T-helper 1 cell treated with Interleukin-12 subunit alpha and Interleukin-12 subunit beta and Interleukin-4 antibody, amounts not matched to agents 30 μg/mL and 1 μg/mL, for 36 hours (primary cell): Measurements from ENCODE around the gene DNAAF3.
"Not testable (repeated sequence)": the region's sequence is repeated elsewhere in the genome, so short reads cannot be mapped to it uniquely, and the experiment has no call there.

Experiments
- H3K27ac Mint-ChIP-seq: one replicate; pipeline ENCODE4 v1.8.0; 2021; ENCODE audit warnings: mild to moderate bottlenecking, mixed read lengths
- H3K27me3 Mint-ChIP-seq: one replicate; pipeline ENCODE4 v1.8.0; 2021; ENCODE audit warnings: low read depth, mixed read lengths
- H3K36me3 Mint-ChIP-seq: one replicate; pipeline ENCODE4 v1.8.0; 2021; ENCODE audit warnings: low read depth, mixed read lengths
- H3K4me1 Mint-ChIP-seq: one replicate; pipeline ENCODE4 v1.8.0; 2021; ENCODE audit warnings: low read depth, mixed read lengths
- H3K4me3 Mint-ChIP-seq: one replicate; pipeline ENCODE4 v1.8.0; 2021; ENCODE audit warnings: mild to moderate bottlenecking, moderate library complexity, mixed read lengths
- H3K9me3 Mint-ChIP-seq: one replicate; pipeline ENCODE4 v1.8.0; 2021; ENCODE audit warnings: mixed read lengths

Gene DNAAF3

GRCh38 chr19:55188625-55189024, 22.2 kb upstream of the DNAAF3 start:
- H3K27ac Mint-ChIP-seq = peak overlapping the region; percentile 64
- no peaks in the 10 kb centered on the region for H3K36me3 Mint-ChIP-seq
- peaks cover 12% of the 10 kb centered on the region for H3K27me3 Mint-ChIP-seq
- no peaks in the 10 kb centered on the region for H3K9me3 Mint-ChIP-seq
- peak overlapping the region; percentile 26 for H3K4me3 Mint-ChIP-seq
- H3K4me1 Mint-ChIP-seq = peaks cover 14% of the 10 kb centered on the region

DNA sequence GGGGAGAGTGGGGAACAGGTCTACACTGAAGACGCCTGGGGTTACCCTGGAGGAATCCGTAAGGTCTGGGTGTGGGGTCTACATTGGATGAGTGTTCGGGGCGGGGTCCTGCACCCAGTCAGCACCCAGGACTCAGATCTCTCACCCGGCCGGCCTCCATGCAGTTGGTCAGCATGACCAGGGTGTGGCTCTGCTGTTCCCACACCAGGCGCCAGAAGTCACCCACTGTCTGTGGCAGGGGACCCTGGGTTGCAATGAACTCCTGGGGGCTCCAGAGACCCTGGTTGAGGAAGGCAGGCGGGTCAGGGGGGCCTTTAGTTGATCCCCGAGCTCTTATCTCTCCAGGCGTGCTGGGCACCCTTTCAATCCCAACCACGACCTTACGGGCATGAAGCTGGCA, 19.7 kb upstream of the DNAAF3 start:
- Mint-ChIP-seq H3K4me3 (no peak overlapping the region), H3K4me1 (peaks cover 14% of the 10 kb centered on the region), H3K36me3 (no peaks in the 10 kb centered on the region), H3K27me3 (peaks cover 25% of the 10 kb centered on the region), H3K27ac (no peak overlapping the region), H3K9me3 (no peaks in the 10 kb centered on the region)

- Mint-ChIP-seq H3K4me3 (no peak overlapping the region), H3K4me1 (peaks cover 16% of the 10 kb centered on the region), H3K27me3 (peaks cover 56% of the 10 kb centered on the region), H3K27ac (no peak overlapping the region), H3K36me3 (no peaks in the 10 kb centered on the region), H3K9me3 (no peaks in the 10 kb centered on the region)
Measured at GRCh38 chr19:55181740-55182139, 15.3 kb upstream of the DNAAF3 start.

GRCh38 chr19:55179606-55180484, 13.4 kb upstream of the DNAAF3 start, which contains the start of gene SYT5:
Gene SYT5, minus strand, starts transcription at chr19:55180289. Its CDS starts 1,248 bp downstream, at chr19:55179041.
- H3K27me3 Mint-ChIP-seq = peaks cover 57% of the 10 kb centered on the region
- peak within 1 kb of the TSS; percentile 66 for H3K4me3 Mint-ChIP-seq
- peak within 1 kb of the TSS; percentile 49 for H3K27ac Mint-ChIP-seq

DNA sequence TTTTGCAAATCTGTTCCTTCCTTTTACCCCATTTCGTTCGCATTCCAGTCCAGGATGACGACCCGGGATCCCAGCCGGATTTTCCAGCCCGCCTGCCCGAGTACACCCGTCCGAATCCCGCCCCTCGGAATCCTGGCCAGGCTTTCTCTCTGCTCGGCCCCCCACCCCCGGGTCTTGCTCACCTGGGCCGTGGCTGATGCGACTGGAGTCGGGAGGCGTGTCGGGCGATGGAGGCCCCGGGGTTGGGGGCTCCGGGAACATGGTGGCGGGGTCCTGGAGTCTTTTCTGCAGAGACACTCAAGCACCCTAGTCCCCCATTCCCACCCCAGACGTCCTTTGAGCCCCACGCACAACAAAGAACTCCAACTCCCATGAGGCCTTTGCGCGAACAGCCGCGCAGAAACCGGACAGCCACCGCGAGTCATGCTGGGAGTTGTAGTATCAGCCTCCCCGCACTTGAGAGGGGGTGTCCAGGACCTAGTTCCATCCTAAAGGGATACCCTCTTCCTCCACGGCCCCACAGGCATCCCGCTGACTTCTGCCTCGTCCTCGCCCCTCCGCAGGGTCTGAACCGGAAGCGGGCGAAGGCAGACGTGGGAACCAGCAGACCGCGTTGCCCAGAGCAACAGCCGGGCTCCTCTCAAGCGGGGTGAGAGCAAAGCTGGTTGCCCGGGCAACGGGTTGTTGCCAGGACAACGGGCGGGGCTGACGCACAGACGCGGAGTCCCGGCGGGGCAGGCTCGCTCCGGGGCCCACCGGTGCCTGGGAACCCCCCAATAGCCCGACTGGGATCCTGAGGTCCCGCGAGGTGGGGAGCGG, 12.6 kb upstream of the DNAAF3 start:
- no peaks in the 10 kb centered on the region for H3K9me3 Mint-ChIP-seq
- H3K27me3 Mint-ChIP-seq = peaks cover 63% of the 10 kb centered on the region
- H3K27ac Mint-ChIP-seq = peak overlapping the region; percentile 49

More at GRCh38 chr19:55179606-55180484, 13.4 kb upstream of the DNAAF3 start, which contains the start of gene SYT5:
- no peaks in the 10 kb centered on the region for H3K9me3 Mint-ChIP-seq
- peaks cover 16% of the 10 kb centered on the region for H3K4me1 Mint-ChIP-seq
- H3K36me3 Mint-ChIP-seq = no peaks in the 10 kb centered on the region

DNA sequence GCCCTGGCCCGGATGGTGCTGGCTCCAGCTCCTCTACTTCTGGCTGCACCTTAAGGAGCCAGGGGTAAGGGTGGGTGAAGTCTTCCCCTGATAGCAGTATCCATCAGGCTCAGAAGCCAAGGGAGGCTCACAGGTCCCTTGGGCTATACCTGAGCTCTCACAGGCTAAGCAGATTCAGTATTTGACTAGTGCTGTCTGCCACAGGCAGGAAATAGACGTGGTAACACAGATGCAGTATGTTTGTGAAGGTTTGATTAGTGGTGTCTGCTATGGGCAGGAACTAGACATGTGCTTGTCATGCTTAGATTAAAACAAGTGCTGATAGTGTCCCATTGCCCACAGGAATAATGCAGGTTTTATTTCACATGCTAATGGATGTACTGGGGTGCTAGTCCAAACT, 9.7 kb upstream of the DNAAF3 start:
- H3K9me3 Mint-ChIP-seq = no peaks in the 10 kb centered on the region
- no peaks in the 10 kb centered on the region for H3K36me3 Mint-ChIP-seq
- H3K4me1 Mint-ChIP-seq = peaks cover 25% of the 10 kb centered on the region
- H3K27me3 Mint-ChIP-seq = peaks cover 76% of the 10 kb centered on the region
- H3K4me3 Mint-ChIP-seq = no peak overlapping the region
- H3K27ac Mint-ChIP-seq = no peak overlapping the region

More for the DNA sequence above, 12.6 kb upstream of the DNAAF3 start:
- H3K4me1 Mint-ChIP-seq = peaks cover 18% of the 10 kb centered on the region
- H3K36me3 Mint-ChIP-seq = no peaks in the 10 kb centered on the region
- peak overlapping the region; percentile 66 for H3K4me3 Mint-ChIP-seq

DNA sequence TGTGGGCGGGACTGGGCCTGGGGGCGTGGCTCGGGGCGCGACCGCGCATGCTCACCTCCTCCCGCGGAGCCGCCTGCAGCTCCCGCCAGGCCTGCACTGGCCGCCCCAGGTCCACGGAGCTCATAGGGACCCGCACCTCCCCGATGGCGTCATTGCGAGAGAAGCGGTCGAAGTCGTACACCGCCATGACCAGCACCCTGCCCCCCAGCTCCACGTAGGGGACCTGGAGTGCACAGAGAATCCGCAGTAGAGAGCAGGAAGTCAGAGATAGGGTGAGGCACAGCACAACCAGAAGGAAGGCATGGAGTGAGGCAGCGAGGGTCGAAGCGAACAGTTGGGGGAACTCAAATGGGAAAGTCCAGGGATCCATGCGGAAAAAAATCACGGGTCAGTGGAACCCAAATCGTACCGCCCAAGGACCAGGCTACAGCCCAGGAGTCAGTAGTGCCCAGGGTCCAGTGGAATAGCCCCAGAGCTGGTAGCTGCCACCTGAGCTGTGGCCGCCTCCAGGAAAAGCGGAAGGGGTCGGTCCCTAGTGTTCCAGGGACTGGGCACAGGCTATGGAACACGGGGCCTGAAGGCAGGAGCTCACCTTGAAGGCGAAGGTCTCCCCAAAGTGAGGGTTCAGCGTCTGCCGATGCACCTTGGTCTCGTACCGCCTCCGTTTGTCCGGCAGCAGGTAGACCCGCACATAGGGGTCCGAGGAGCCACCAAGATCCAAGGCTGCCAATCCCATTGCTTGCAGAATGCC, 8.9 kb upstream of the DNAAF3 start:
- Mint-ChIP-seq H3K4me3 (no peak overlapping the region), H3K4me1 (peaks cover 23% of the 10 kb centered on the region), H3K27ac (no peak overlapping the region), H3K9me3 (no peaks in the 10 kb centered on the region), H3K36me3 (no peaks in the 10 kb centered on the region), H3K27me3 (peaks cover 75% of the 10 kb centered on the region)

- Mint-ChIP-seq H3K27ac (no peak overlapping the region), H3K9me3 (no peaks in the 10 kb centered on the region), H3K4me1 (peaks cover 18% of the 10 kb centered on the region), H3K4me3 (peak overlapping the region; percentile 72), H3K27me3 (peaks cover 75% of the 10 kb centered on the region), H3K36me3 (no peaks in the 10 kb centered on the region)
Measured at GRCh38 chr19:55174425-55175116, 8.2 kb upstream of the DNAAF3 start.

- Mint-ChIP-seq H3K9me3 (no peaks in the 10 kb centered on the region), H3K27ac (no peak overlapping the region), H3K27me3 (peaks cover 76% of the 10 kb centered on the region), H3K4me1 (peaks cover 14% of the 10 kb centered on the region), H3K36me3 (no peaks in the 10 kb centered on the region), H3K4me3 (peak overlapping the region; percentile 72)
Measured at GRCh38 chr19:55173714-55174409, 7.4 kb upstream of the DNAAF3 start.

DNA sequence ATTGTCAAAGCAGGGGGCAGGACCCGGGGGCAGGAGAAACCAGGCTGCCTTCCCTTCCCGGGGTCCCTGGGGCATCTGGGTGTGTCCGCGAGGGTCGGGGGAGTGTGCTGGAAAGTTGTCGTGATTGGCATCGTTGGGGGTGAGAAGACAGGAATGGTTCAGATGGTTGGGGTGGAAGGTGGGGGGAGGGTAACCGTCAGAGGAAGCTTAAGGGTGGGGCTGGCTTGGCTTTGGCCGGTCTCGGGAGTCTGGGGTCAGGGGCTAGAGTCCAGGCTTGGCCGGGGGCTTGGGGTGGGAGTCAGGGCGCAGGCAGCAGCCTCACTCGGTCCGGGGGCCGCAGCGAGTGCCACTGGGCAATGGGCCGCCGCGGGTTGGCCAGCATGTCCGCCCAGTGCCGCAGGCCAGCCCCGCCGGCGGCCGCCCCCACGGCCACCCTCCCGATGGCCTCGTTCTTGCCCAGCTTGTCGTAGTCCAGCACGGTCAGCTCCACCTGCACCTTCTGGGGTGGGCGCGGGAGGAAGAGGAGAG, 6.8 kb upstream of the DNAAF3 start:
- H3K4me3 Mint-ChIP-seq = peak overlapping the region; percentile 74
- no peaks in the 10 kb centered on the region for H3K9me3 Mint-ChIP-seq
- H3K27me3 Mint-ChIP-seq = peaks cover 76% of the 10 kb centered on the region
- no peaks in the 10 kb centered on the region for H3K36me3 Mint-ChIP-seq
- H3K27ac Mint-ChIP-seq = no peak overlapping the region
- H3K4me1 Mint-ChIP-seq = peaks cover 14% of the 10 kb centered on the region

- Mint-ChIP-seq H3K36me3 (no peaks in the 10 kb centered on the region), H3K4me3 (peak overlapping the region; percentile 74), H3K9me3 (no peaks in the 10 kb centered on the region), H3K27me3 (peaks cover 77% of the 10 kb centered on the region), H3K27ac (no peak overlapping the region), H3K4me1 (peaks cover 14% of the 10 kb centered on the region)
Measured at GRCh38 chr19:55172741-55173140, 6.3 kb upstream of the DNAAF3 start.

- Mint-ChIP-seq H3K27me3 (peaks cover 76% of the 10 kb centered on the region), H3K4me1 (peaks cover 14% of the 10 kb centered on the region), H3K4me3 (peak overlapping the region; percentile 65)
- not testable (repeated sequence) for H3K9me3 Mint-ChIP-seq, H3K36me3 Mint-ChIP-seq, H3K27ac Mint-ChIP-seq
Measured at GRCh38 chr19:55172318-55172717, 5.9 kb upstream of the DNAAF3 start.

DNA sequence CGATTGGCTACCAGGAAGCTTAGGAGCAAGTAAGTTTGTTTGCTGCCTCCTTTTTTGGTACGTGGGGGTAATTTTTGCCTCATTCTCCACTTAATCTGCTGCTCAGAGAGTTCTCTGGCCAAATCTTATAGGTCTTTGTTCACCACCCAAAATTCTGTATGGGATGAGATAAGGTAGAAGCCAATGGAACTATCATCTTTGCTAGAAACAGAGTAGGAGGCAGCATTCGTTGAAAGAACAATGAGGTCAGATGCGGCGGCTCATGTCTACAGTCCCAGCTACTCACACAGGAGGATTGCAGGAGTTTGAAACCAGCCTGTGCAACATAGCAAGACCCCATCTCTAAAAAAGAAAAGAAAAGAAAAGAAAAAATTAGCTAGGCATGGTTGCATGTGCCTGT, 5.0 kb upstream of the DNAAF3 start:
- Mint-ChIP-seq H3K27me3 (peaks cover 76% of the 10 kb centered on the region), H3K4me3 (no peak overlapping the region), H3K36me3 (no peaks in the 10 kb centered on the region)

More for the DNA sequence above, 5.0 kb upstream of the DNAAF3 start:
- no peak overlapping the region for H3K27ac Mint-ChIP-seq
- no peaks in the 10 kb centered on the region for H3K9me3 Mint-ChIP-seq
- H3K4me1 Mint-ChIP-seq = peaks cover 21% of the 10 kb centered on the region
